ENCODE results near the gene GOLGA5.
"Not testable (repeated sequence)": the region's sequence is repeated elsewhere in the genome, so short reads cannot be mapped to it uniquely, and the experiment has no call there.

GOLGA5 gene

GRCh38 chr14:92793709-92794546 lies at the start of gene GOLGA5:
Gene GOLGA5, plus strand, starts transcription at chr14:92794305. Its CDS starts 3,133 bp downstream, at chr14:92797438.
- peak; percentile 100 for DNase-seq

GRCh38 chr14:92747701-92748258 lies 46.3 kb upstream of the GOLGA5 start:
- DNase-seq: no peak

- DNase-seq: peak; percentile 96
These were observed 45.7 kb upstream of the GOLGA5 start, which contains the start of gene LGMN for GRCh38 chr14:92748259-92749016. Gene LGMN, minus strand, starts transcription at chr14:92748627. Its CDS starts 15,841 bp downstream, at chr14:92732786.

- not testable (repeated sequence) for DNase-seq
These were observed 43.8 kb upstream of the GOLGA5 start for GRCh38 chr14:92750222-92750728.

GRCh38 chr14:92750994-92751400 lies 43.1 kb upstream of the GOLGA5 start:
- no peak for DNase-seq

- no peak for DNase-seq
These were observed 42.3 kb upstream of the GOLGA5 start for GRCh38 chr14:92751819-92752218.

GRCh38 chr14:92753250-92753649 lies 40.9 kb upstream of the GOLGA5 start:
- no peak for DNase-seq

- no peak for DNase-seq
These were observed 39.1 kb upstream of the GOLGA5 start for GRCh38 chr14:92754966-92755365.

- no peak for DNase-seq
These were observed 38.6 kb upstream of the GOLGA5 start for GRCh38 chr14:92755495-92755894.

- no peak for DNase-seq
These were observed 37.7 kb upstream of the GOLGA5 start for GRCh38 chr14:92756446-92756845.

- DNase-seq: peak; percentile 79
These were observed 34.8 kb upstream of the GOLGA5 start for GRCh38 chr14:92759300-92759678.

- no peak for DNase-seq
These were observed 34.2 kb upstream of the GOLGA5 start for GRCh38 chr14:92759679-92760523.

GRCh38 chr14:92760524-92760805 lies 33.6 kb upstream of the GOLGA5 start:
- DNase-seq: no peak

- not testable (repeated sequence) for DNase-seq
These were observed 30.2 kb upstream of the GOLGA5 start for GRCh38 chr14:92763666-92764631.

- not testable (repeated sequence) for DNase-seq
These were observed 25.9 kb upstream of the GOLGA5 start for GRCh38 chr14:92768236-92768635.

GRCh38 chr14:92768795-92769194 lies 25.3 kb upstream of the GOLGA5 start:
- no peak for DNase-seq

GRCh38 chr14:92770484-92770883 lies 23.6 kb upstream of the GOLGA5 start:
- DNase-seq: no peak

GRCh38 chr14:92774572-92774971 lies 19.5 kb upstream of the GOLGA5 start:
- DNase-seq: no peak

- not testable (repeated sequence) for DNase-seq
These were observed 18.8 kb upstream of the GOLGA5 start for GRCh38 chr14:92775292-92775691.

GRCh38 chr14:92778868-92779565 lies 15.1 kb upstream of the GOLGA5 start:
- DNase-seq: peak; percentile 31

All from NCI-H2171 (cell line).